Measurements from ENCODE around the gene EYS.

Gene EYS

GRCh38 chr6:64696053-64696452 lies 1011.0 kb downstream of the EYS start:
- TF ChIP-seq, protein P1, sequence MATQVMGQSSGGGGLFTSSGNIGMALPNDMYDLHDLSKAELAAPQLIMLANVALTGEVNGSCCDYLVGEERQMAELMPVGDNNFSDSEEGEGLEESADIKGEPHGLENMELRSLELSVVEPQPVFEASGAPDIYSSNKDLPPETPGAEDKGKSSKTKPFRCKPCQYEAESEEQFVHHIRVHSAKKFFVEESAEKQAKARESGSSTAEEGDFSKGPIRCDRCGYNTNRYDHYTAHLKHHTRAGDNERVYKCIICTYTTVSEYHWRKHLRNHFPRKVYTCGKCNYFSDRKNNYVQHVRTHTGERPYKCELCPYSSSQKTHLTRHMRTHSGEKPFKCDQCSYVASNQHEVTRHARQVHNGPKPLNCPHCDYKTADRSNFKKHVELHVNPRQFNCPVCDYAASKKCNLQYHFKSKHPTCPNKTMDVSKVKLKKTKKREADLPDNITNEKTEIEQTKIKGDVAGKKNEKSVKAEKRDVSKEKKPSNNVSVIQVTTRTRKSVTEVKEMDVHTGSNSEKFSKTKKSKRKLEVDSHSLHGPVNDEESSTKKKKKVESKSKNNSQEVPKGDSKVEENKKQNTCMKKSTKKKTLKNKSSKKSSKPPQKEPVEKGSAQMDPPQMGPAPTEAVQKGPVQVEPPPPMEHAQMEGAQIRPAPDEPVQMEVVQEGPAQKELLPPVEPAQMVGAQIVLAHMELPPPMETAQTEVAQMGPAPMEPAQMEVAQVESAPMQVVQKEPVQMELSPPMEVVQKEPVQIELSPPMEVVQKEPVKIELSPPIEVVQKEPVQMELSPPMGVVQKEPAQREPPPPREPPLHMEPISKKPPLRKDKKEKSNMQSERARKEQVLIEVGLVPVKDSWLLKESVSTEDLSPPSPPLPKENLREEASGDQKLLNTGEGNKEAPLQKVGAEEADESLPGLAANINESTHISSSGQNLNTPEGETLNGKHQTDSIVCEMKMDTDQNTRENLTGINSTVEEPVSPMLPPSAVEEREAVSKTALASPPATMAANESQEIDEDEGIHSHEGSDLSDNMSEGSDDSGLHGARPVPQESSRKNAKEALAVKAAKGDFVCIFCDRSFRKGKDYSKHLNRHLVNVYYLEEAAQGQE (IDR thresholded peaks at IDR 0.05; ENCODE audit: insufficient read depth in 1 of 2, low read depth in 2 of 2, low read length in 2 of 2), result no peak
- TF ChIP-seq SIN3A (IDR thresholded peaks at IDR 0.05; ENCODE audit: borderline replicate concordance, insufficient read depth, low read length) (no peak), TAF1 (IDR thresholded peaks at IDR 0.05; ENCODE audit: borderline replicate concordance, insufficient read depth, low read length) (no peak), FOXP2 (optimal IDR thresholded peaks at IDR 0.05; ENCODE audit: borderline replicate concordance, extremely low read depth, extremely low read length, insufficient read depth) (no peak), POLR2AphosphoS5 (IDR thresholded peaks at IDR 0.05; ENCODE audit: low read depth, low read length) (no peak)

DNA sequence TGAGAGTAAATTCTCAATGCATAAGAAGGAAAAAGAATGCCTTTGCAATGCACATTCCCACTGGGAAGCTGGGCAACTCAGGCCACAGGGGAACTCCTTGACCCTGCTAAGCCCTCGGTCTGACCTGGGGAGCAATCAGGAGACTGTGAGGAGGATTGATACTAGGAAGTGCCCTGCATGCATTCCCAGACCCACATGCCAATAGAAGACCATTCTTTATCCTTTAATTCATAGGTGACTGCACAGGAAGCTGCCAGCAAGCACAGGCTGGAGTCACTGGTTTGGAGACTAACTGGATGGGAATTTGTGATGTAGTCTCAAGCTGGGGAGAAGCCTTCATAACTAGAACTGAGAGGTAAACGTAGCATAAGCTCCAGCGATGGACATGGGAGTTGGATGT lies 1012.7 kb downstream of the EYS start:
- TF ChIP-seq, protein P1 (IDR thresholded peaks at IDR 0.05; ENCODE audit: insufficient read depth in 1 of 2, low read depth in 2 of 2, low read length in 2 of 2), result no peak

- no peak for TF ChIP-seq TAF1 (IDR thresholded peaks at IDR 0.05; ENCODE audit: borderline replicate concordance, insufficient read depth, low read length)
Observed at GRCh38 chr6:64691064-64691463, 1016.0 kb downstream of the EYS start.

GRCh38 chr6:64685401-64685800 lies 1021.6 kb downstream of the EYS start:
- no peak for TF ChIP-seq TAF1 (IDR thresholded peaks at IDR 0.05; ENCODE audit: borderline replicate concordance, insufficient read depth, low read length)
- TF ChIP-seq, protein P1 (IDR thresholded peaks at IDR 0.05; ENCODE audit: insufficient read depth in 1 of 2, low read depth in 2 of 2, low read length in 2 of 2), result no peak

GRCh38 chr6:64683682-64684081 lies 1023.3 kb downstream of the EYS start:
- TF ChIP-seq FOXP2 (optimal IDR thresholded peaks at IDR 0.05; ENCODE audit: borderline replicate concordance, extremely low read depth, extremely low read length, insufficient read depth) (no peak), POLR2AphosphoS5 (IDR thresholded peaks at IDR 0.05; ENCODE audit: low read depth, low read length) (no peak), TAF1 (IDR thresholded peaks at IDR 0.05; ENCODE audit: borderline replicate concordance, insufficient read depth, low read length) (no peak), SIN3A (IDR thresholded peaks at IDR 0.05; ENCODE audit: borderline replicate concordance, insufficient read depth, low read length) (no peak)
- TF ChIP-seq, protein P1 (IDR thresholded peaks at IDR 0.05; ENCODE audit: insufficient read depth in 1 of 2, low read depth in 2 of 2, low read length in 2 of 2), result no peak
